ENCODE data around the gene FAXC.

Gene FAXC

GRCh38 chr6:99246602-99247001 lies 102.9 kb downstream of the FAXC start:
- H3K27ac ChIP-seq (ENCODE audit: low read length): no peak overlapping the region
- H3K4me2 ChIP-seq (ENCODE audit: low read length): no peak overlapping the region
- H3K9me3 ChIP-seq (ENCODE audit: insufficient read depth, low read length): no peaks in the 10 kb centered on the region
- H3K9ac ChIP-seq (ENCODE audit: low read length): no peak overlapping the region
- TF ChIP-seq EZH2phosphoT487 (IDR thresholded peaks at IDR 0.05; ENCODE audit: low read depth): no peak
- no peak for TF ChIP-seq CTCF (IDR thresholded peaks at IDR 0.05; ENCODE audit: low read depth, low read length)
- H3K79me2 ChIP-seq (ENCODE audit: low read length): no peaks in the 10 kb centered on the region
- H3K36me3 ChIP-seq (replicated peaks; ENCODE audit: low read depth, low read length): no peaks in the 10 kb centered on the region
- H3K27me3 ChIP-seq (ENCODE audit: low read depth, low read length): peaks cover 8% of the 10 kb centered on the region; the same call in 1 of the 2 replicates
- H2AFZ ChIP-seq (ENCODE audit: low read depth, low read length): no peak overlapping the region
- H3K4me3 ChIP-seq (ENCODE audit: low read length): no peak overlapping the region
- H3K4me1 ChIP-seq (ENCODE audit: low read length): no peaks in the 10 kb centered on the region
- no peaks in the 10 kb centered on the region for H4K20me1 ChIP-seq (ENCODE audit: insufficient read depth, low read length)

- Histone ChIP-seq H3K4me1 (ENCODE audit: low read length) (no peaks in the 10 kb centered on the region), H2AFZ (ENCODE audit: low read depth, low read length) (no peak overlapping the region), H3K36me3 (replicated peaks; ENCODE audit: low read depth, low read length) (no peaks in the 10 kb centered on the region), H3K27me3 (ENCODE audit: low read depth, low read length) (peaks cover 4% of the 10 kb centered on the region; the same call in 1 of the 2 replicates), H3K4me2 (ENCODE audit: low read length) (no peak overlapping the region), H4K20me1 (ENCODE audit: insufficient read depth, low read length) (no peaks in the 10 kb centered on the region), H3K27ac (ENCODE audit: low read length) (no peak overlapping the region), H3K79me2 (ENCODE audit: low read length) (no peaks in the 10 kb centered on the region), H3K9ac (ENCODE audit: low read length) (no peak overlapping the region), H3K9me3 (ENCODE audit: insufficient read depth, low read length) (no peaks in the 10 kb centered on the region), H3K4me3 (ENCODE audit: low read length) (no peak overlapping the region)
- TF ChIP-seq EZH2phosphoT487 (IDR thresholded peaks at IDR 0.05; ENCODE audit: low read depth) (no peak), CTCF (IDR thresholded peaks at IDR 0.05; ENCODE audit: low read depth, low read length) (peak; percentile 57)
Observed at GRCh38 chr6:99241905-99242534, 107.5 kb downstream of the FAXC start.

- Histone ChIP-seq H3K4me1 (ENCODE audit: low read length) (no peaks in the 10 kb centered on the region), H3K79me2 (ENCODE audit: low read length) (no peaks in the 10 kb centered on the region), H3K36me3 (replicated peaks; ENCODE audit: low read depth, low read length) (no peaks in the 10 kb centered on the region), H3K4me2 (ENCODE audit: low read length) (no peak overlapping the region), H3K27ac (ENCODE audit: low read length) (no peak overlapping the region), H2AFZ (ENCODE audit: low read depth, low read length) (no peak overlapping the region), H3K9ac (ENCODE audit: low read length) (no peak overlapping the region), H4K20me1 (ENCODE audit: insufficient read depth, low read length) (no peaks in the 10 kb centered on the region), H3K4me3 (ENCODE audit: low read length) (no peak overlapping the region), H3K9me3 (ENCODE audit: insufficient read depth, low read length) (no peaks in the 10 kb centered on the region), H3K27me3 (ENCODE audit: low read depth, low read length) (peaks cover 19% of the 10 kb centered on the region; the same call in 1 of the 2 replicates)
- TF ChIP-seq CTCF (IDR thresholded peaks at IDR 0.05; ENCODE audit: low read depth, low read length) (no peak), EZH2phosphoT487 (IDR thresholded peaks at IDR 0.05; ENCODE audit: low read depth) (no peak)
Observed at GRCh38 chr6:99236010-99236409, 113.5 kb downstream of the FAXC start.

GRCh38 chr6:99233219-99233618 lies 116.3 kb downstream of the FAXC start:
- TF ChIP-seq EZH2phosphoT487 (IDR thresholded peaks at IDR 0.05; ENCODE audit: low read depth) (no peak), CTCF (IDR thresholded peaks at IDR 0.05; ENCODE audit: low read depth, low read length) (no peak)

More at GRCh38 chr6:99233219-99233618, 116.3 kb downstream of the FAXC start:
- H3K9ac ChIP-seq (ENCODE audit: low read length): no peak overlapping the region
- peaks cover 19% of the 10 kb centered on the region; the same call in 1 of the 2 replicates for H3K27me3 ChIP-seq (ENCODE audit: low read depth, low read length)
- no peak overlapping the region for H3K4me2 ChIP-seq (ENCODE audit: low read length)
- no peaks in the 10 kb centered on the region for H3K9me3 ChIP-seq (ENCODE audit: insufficient read depth, low read length)
- no peaks in the 10 kb centered on the region for H3K4me1 ChIP-seq (ENCODE audit: low read length)
- no peaks in the 10 kb centered on the region for H3K79me2 ChIP-seq (ENCODE audit: low read length)
- H3K27ac ChIP-seq (ENCODE audit: low read length): no peak overlapping the region
- no peak overlapping the region for H2AFZ ChIP-seq (ENCODE audit: low read depth, low read length)
- no peaks in the 10 kb centered on the region for H4K20me1 ChIP-seq (ENCODE audit: insufficient read depth, low read length)
- H3K36me3 ChIP-seq (replicated peaks; ENCODE audit: low read depth, low read length): no peaks in the 10 kb centered on the region
- no peak overlapping the region for H3K4me3 ChIP-seq (ENCODE audit: low read length)

Data from OCI-LY3 (cell line).